IgD-negative memory B cell (primary cell): ENCODE measurements around the gene CDH13. TPM values are rescaled to one million over a fixed set of nuclear protein-coding genes. Genes with fewer than 3 reads are reported as not detected.

Experiments used
- H3K27ac Mint-ChIP-seq, 3 donors: one replicate each; pipeline ENCODE4 v1.8.0; 2020 to 2022; ENCODE audit warnings: mild to moderate bottlenecking in 3 of 3, mixed read lengths in 3 of 3, moderate library complexity in 1 of 3
- H3K27me3 Mint-ChIP-seq: one replicate; pipeline ENCODE4 v1.8.0; 2021; ENCODE audit warnings: mixed read lengths
- H3K36me3 Mint-ChIP-seq: one replicate; pipeline ENCODE4 v1.8.0; 2020; ENCODE audit warnings: mild to moderate bottlenecking, mixed read lengths
- H3K4me1 Mint-ChIP-seq, 3 donors: one replicate each; pipeline ENCODE4 v1.8.0; 2020 to 2022; ENCODE audit warnings: mixed read lengths in 3 of 3, mild to moderate bottlenecking in 1 of 3
- H3K4me3 Mint-ChIP-seq, 4 donors: one replicate each; pipeline ENCODE4 v1.8.0; 2020 to 2022; ENCODE audit warnings: mild to moderate bottlenecking in 4 of 4, mixed read lengths in 4 of 4, moderate library complexity in 3 of 4
- H3K9me3 Mint-ChIP-seq, 3 donors: one replicate each; pipeline ENCODE4 v1.8.0; 2020 to 2021; ENCODE audit warnings: mixed read lengths in 3 of 3, mild to moderate bottlenecking in 1 of 3
- polyA plus RNA-seq: library from polyadenylated mRNA; unstranded; fragments of 300-500 nt; fragmentation: Illumina TruSeq; gene quantifications from one replicate; pipeline ENCODE4 v1.2.3, GENCODE V29; 2021

Gene CDH13
- polyA plus RNA-seq, 1 donor from 2014 or later = 0.23 TPM

GRCh38 chr16:82713778-82714177, 87.0 kb downstream of the CDH13 start:
- H3K9me3 Mint-ChIP-seq = peaks cover 0 to 5% (median 0%) of the 10 kb centered on the region in 3 donors
- H3K4me1 Mint-ChIP-seq = peaks cover 0 to 2% (median 0%) of the 10 kb centered on the region in 3 donors
- H3K27ac Mint-ChIP-seq = no peak overlapping the region
- no peaks in the 10 kb centered on the region for H3K36me3 Mint-ChIP-seq
- H3K4me3 Mint-ChIP-seq = no peak overlapping the region
- H3K27me3 Mint-ChIP-seq = peaks cover 5% of the 10 kb centered on the region

- no peaks in the 10 kb centered on the region for H3K36me3 Mint-ChIP-seq
- peaks cover 0 to 5% (median 0%) of the 10 kb centered on the region in 3 donors for H3K9me3 Mint-ChIP-seq
- peaks cover 0 to 2% (median 1%) of the 10 kb centered on the region in 3 donors for H3K4me1 Mint-ChIP-seq
- H3K27ac Mint-ChIP-seq = no peak overlapping the region
- no peak overlapping the region for H3K4me3 Mint-ChIP-seq
- peaks cover 5% of the 10 kb centered on the region for H3K27me3 Mint-ChIP-seq
Observed at GRCh38 chr16:82715160-82715559, 88.4 kb downstream of the CDH13 start.

- Mint-ChIP-seq H3K36me3 (no peaks in the 10 kb centered on the region), H3K9me3 (peaks cover 0 to 5% (median 0%) of the 10 kb centered on the region in 3 donors), H3K4me1 (peaks cover 0 to 2% (median 1%) of the 10 kb centered on the region in 3 donors), H3K27me3 (peaks cover 5% of the 10 kb centered on the region), H3K4me3 (no peak overlapping the region), H3K27ac (no peak overlapping the region)
Observed at GRCh38 chr16:82715833-82716232, 89.1 kb downstream of the CDH13 start.

GRCh38 chr16:82716361-82716855, 89.6 kb downstream of the CDH13 start:
- Mint-ChIP-seq H3K27me3 (peaks cover 5% of the 10 kb centered on the region), H3K27ac (no peak overlapping the region), H3K4me3 (no peak overlapping the region), H3K4me1 (peaks cover 0 to 2% (median 1%) of the 10 kb centered on the region in 3 donors), H3K36me3 (no peaks in the 10 kb centered on the region), H3K9me3 (peaks cover 0 to 5% (median 0%) of the 10 kb centered on the region in 3 donors)

DNA sequence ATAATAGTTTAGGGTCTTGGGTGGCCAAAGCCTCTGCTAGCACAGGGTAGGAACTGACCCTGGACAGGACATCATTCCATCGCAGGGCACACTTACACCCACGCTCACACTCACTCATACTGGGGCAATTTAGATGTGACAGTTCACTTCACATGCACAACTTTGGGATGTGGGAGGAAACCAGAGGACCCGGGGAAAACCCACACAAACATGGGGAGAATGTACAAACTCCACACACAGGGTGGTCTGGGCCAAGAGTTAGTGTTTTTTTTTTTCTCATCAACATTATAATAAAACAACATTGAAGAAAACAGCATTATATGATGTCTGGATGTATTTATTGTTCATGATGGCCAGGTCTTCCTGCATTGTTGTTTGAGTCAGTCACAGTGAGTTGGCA, 93.6 kb downstream of the CDH13 start:
- no peak overlapping the region for H3K4me3 Mint-ChIP-seq
- H3K36me3 Mint-ChIP-seq = peaks cover 2% of the 10 kb centered on the region
- H3K9me3 Mint-ChIP-seq = peaks cover 0 to 5% (median 1%) of the 10 kb centered on the region in 3 donors
- H3K27ac Mint-ChIP-seq = no peak overlapping the region
- H3K27me3 Mint-ChIP-seq = peaks cover 5% of the 10 kb centered on the region
- peaks cover 0 to 4% (median 1%) of the 10 kb centered on the region in 3 donors for H3K4me1 Mint-ChIP-seq

GRCh38 chr16:82726306-82726705, 99.5 kb downstream of the CDH13 start:
- H3K36me3 Mint-ChIP-seq = peaks cover 2% of the 10 kb centered on the region
- no peaks in the 10 kb centered on the region for H3K27me3 Mint-ChIP-seq
- H3K4me3 Mint-ChIP-seq = no peak overlapping the region
- H3K9me3 Mint-ChIP-seq = peaks cover 2 to 16% (median 3%) of the 10 kb centered on the region in 3 donors
- peaks cover 7 to 16% (median 11%) of the 10 kb centered on the region in 3 donors for H3K4me1 Mint-ChIP-seq
- no peak overlapping the region for H3K27ac Mint-ChIP-seq

- peak overlapping the region in 2 of 4 donors; percentile 48 to 71 for H3K4me3 Mint-ChIP-seq
- H3K4me1 Mint-ChIP-seq = peaks cover 7 to 16% (median 12%) of the 10 kb centered on the region in 3 donors
- H3K27ac Mint-ChIP-seq = no peak overlapping the region
- H3K27me3 Mint-ChIP-seq = no peaks in the 10 kb centered on the region
- H3K36me3 Mint-ChIP-seq = peaks cover 2% of the 10 kb centered on the region
- peaks cover 2 to 16% (median 3%) of the 10 kb centered on the region in 3 donors for H3K9me3 Mint-ChIP-seq
Observed at GRCh38 chr16:82728901-82729300, 102.1 kb downstream of the CDH13 start.

GRCh38 chr16:82730901-82731300, 104.1 kb downstream of the CDH13 start:
- Mint-ChIP-seq H3K27ac (no peak overlapping the region), H3K9me3 (peaks cover 0 to 16% (median 2%) of the 10 kb centered on the region in 3 donors), H3K36me3 (peaks cover 2% of the 10 kb centered on the region), H3K4me1 (peaks cover 13 to 20% (median 15%) of the 10 kb centered on the region in 3 donors), H3K4me3 (no peak overlapping the region), H3K27me3 (no peaks in the 10 kb centered on the region)

GRCh38 chr16:82732461-82732860, 105.7 kb downstream of the CDH13 start:
- Mint-ChIP-seq H3K36me3 (peaks cover 4% of the 10 kb centered on the region), H3K27ac (no peak overlapping the region), H3K9me3 (peaks cover 0 to 16% (median 2%) of the 10 kb centered on the region in 3 donors), H3K4me3 (no peak overlapping the region), H3K27me3 (no peaks in the 10 kb centered on the region), H3K4me1 (peaks cover 22 to 29% (median 28%) of the 10 kb centered on the region in 3 donors)

- peaks cover 0 to 4% (median under 1%) of the 10 kb centered on the region in 3 donors for H3K9me3 Mint-ChIP-seq
- peaks cover 4% of the 10 kb centered on the region for H3K36me3 Mint-ChIP-seq
- peaks cover 8 to 30% (median 18%) of the 10 kb centered on the region in 3 donors for H3K4me1 Mint-ChIP-seq
- H3K27ac Mint-ChIP-seq = no peak overlapping the region
- H3K4me3 Mint-ChIP-seq = no peak overlapping the region
- peaks cover 4% of the 10 kb centered on the region for H3K27me3 Mint-ChIP-seq
Observed at GRCh38 chr16:82735186-82735585, 108.4 kb downstream of the CDH13 start.

DNA sequence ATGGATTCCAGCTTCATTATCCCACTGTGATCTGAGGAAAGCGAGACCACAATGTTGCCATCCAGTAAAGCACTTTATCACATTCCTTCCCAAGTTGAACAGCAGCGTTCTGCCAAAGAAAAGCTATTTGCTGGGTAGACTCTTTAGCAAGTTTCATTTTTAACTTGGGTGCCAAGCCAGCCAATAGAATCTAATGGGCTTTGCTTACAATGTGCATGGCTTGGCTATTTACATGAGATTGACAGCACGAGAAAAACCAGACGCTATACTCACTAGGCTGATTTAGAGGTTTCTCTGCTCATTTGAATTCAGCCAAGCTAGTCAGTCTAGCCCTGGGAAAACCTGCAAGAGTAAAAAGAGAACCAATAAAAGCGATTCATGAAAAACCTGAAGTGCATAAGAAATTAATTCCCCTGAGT, 108.9 kb downstream of the CDH13 start:
- peaks cover 4% of the 10 kb centered on the region for H3K36me3 Mint-ChIP-seq
- no peak overlapping the region for H3K27ac Mint-ChIP-seq
- no peaks in the 10 kb centered on the region for H3K9me3 Mint-ChIP-seq
- peaks cover 8 to 30% (median 18%) of the 10 kb centered on the region in 3 donors for H3K4me1 Mint-ChIP-seq
- no peak overlapping the region for H3K4me3 Mint-ChIP-seq
- H3K27me3 Mint-ChIP-seq = peaks cover 6% of the 10 kb centered on the region

DNA sequence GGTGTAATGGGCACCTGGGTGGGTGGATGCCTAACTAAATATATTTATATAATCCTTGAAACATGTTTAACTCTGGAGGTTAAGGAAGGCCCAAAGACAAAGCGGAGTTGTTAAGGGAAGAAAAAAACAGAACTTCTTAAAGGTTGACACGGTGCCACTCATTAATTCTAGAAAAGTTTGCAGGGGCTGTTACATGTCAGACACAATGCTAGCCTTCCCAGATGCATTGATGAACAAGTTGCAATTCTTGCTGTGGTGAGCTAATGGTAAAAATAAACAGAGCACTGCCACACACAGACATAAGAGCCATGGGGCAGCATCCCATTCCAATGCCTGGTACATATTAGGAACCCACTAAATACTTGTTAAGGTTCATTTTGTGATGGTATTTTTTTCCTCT, 109.5 kb downstream of the CDH13 start:
- H3K4me1 Mint-ChIP-seq = peaks cover 8 to 30% (median 18%) of the 10 kb centered on the region in 3 donors
- peak overlapping the region in 1 of 4 donors; percentile 62 for H3K4me3 Mint-ChIP-seq
- no peak overlapping the region for H3K27ac Mint-ChIP-seq
- peaks cover 8% of the 10 kb centered on the region for H3K27me3 Mint-ChIP-seq
- H3K9me3 Mint-ChIP-seq = no peaks in the 10 kb centered on the region
- peaks cover 4% of the 10 kb centered on the region for H3K36me3 Mint-ChIP-seq

GRCh38 chr16:82738699-82739098, 111.9 kb downstream of the CDH13 start:
- H3K4me1 Mint-ChIP-seq = peaks cover 8 to 30% (median 18%) of the 10 kb centered on the region in 3 donors
- H3K4me3 Mint-ChIP-seq = peak overlapping the region in 1 of 4 donors; percentile 7
- H3K9me3 Mint-ChIP-seq = no peaks in the 10 kb centered on the region
- no peak overlapping the region for H3K27ac Mint-ChIP-seq
- peaks cover 4% of the 10 kb centered on the region for H3K36me3 Mint-ChIP-seq
- H3K27me3 Mint-ChIP-seq = peaks cover 8% of the 10 kb centered on the region

DNA sequence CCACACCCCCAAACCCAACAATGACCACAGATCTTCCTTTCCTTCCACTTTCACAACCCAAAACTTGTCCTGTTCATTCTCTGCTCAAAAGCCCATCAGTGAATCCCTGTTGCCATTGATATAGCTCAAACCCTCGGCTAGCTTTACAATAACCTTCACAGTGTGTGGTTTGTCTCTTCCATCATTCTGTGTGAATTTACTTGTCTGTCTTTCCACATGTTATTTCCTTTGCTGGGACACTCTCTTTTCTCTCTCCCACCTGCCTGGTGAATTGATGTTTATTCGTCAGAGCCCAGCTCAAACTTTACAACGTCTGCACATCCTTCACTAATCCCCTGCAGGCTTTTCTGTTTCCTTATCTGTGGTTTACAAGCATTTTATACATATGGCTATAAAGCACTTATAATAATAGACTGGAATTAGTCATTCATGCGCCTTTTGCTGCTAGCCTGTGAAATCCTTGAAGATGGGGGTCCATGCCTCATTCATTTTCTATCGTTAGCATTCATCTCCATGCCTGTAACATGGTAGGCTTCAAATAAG, 114.4 kb downstream of the CDH13 start:
- peaks cover 4 to 21% (median 7%) of the 10 kb centered on the region in 3 donors for H3K4me1 Mint-ChIP-seq
- no peaks in the 10 kb centered on the region for H3K9me3 Mint-ChIP-seq
- no peak overlapping the region for H3K4me3 Mint-ChIP-seq
- peaks cover 2% of the 10 kb centered on the region for H3K36me3 Mint-ChIP-seq
- peaks cover 10% of the 10 kb centered on the region for H3K27me3 Mint-ChIP-seq
- no peak overlapping the region for H3K27ac Mint-ChIP-seq

GRCh38 chr16:82744958-82745357, 118.2 kb downstream of the CDH13 start:
- H3K9me3 Mint-ChIP-seq = no peaks in the 10 kb centered on the region
- H3K27ac Mint-ChIP-seq = no peak overlapping the region
- no peak overlapping the region for H3K4me3 Mint-ChIP-seq
- peaks cover 13% of the 10 kb centered on the region for H3K27me3 Mint-ChIP-seq
- peaks cover 5 to 8% (median 6%) of the 10 kb centered on the region in 3 donors for H3K4me1 Mint-ChIP-seq
- H3K36me3 Mint-ChIP-seq = no peaks in the 10 kb centered on the region

DNA sequence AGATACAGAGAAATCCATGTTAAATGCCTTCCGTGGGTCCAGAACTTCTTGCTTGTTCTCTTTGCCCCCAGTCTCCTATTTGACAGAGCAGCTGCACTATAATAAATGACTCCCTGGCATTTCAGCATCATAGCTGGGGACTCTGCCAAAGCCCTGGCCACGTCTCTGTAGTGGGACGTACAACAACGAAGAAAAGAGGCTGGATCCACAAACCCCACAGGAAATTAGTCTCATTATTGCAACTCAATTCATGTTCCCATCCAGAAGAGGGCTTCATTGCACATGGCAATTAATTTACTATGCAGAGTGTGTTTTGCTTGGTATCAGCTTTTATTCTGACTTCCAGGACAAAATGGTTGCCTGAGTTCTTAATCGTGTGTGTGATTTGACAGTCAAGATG, 121.3 kb downstream of the CDH13 start:
- no peaks in the 10 kb centered on the region for H3K9me3 Mint-ChIP-seq
- no peaks in the 10 kb centered on the region for H3K36me3 Mint-ChIP-seq
- H3K4me3 Mint-ChIP-seq = no peak overlapping the region
- no peak overlapping the region for H3K27ac Mint-ChIP-seq
- peaks cover 11 to 15% (median 14%) of the 10 kb centered on the region in 3 donors for H3K4me1 Mint-ChIP-seq
- H3K27me3 Mint-ChIP-seq = peaks cover 9% of the 10 kb centered on the region
